WTC11 (cell line): ENCODE data around the gene ASB1.

Experiments
- ATF3 ChIP-seq: sonication (generic); formaldehyde crosslinking; conservative IDR thresholded peaks from 2 replicates; pipeline ENCODE4 v1.8.1; 2022; ENCODE audit warnings: mild to moderate bottlenecking, missing genetic modification reagents
- CTCF ChIP-seq: fragments of 200-600 bp; IDR thresholded peaks from 2 replicates; pipeline ENCODE4 v1.8.0; 2022; ENCODE audit warnings: antibody characterized with exemption
- ESRRA ChIP-seq: sonication (generic); formaldehyde crosslinking; IDR thresholded peaks from 2 replicates; pipeline ENCODE4 v1.8.1; 2022; ENCODE audit warnings: mild to moderate bottlenecking, missing genetic modification reagents, borderline replicate concordance
- NR1H2 ChIP-seq: sonication (generic); formaldehyde crosslinking; IDR thresholded peaks from 2 replicates; pipeline ENCODE4 v1.9.0; 2021; ENCODE audit warnings: mild to moderate bottlenecking, moderate library complexity, missing genetic modification reagents
- OVOL2 ChIP-seq: fragments of 250-450 bp; sonication (Bioruptor Pico); IDR thresholded peaks from 2 replicates; pipeline ENCODE4 v1.9.0; 2021; ENCODE audit warnings: mild to moderate bottlenecking, borderline replicate concordance
- PREB ChIP-seq: sonication (generic); formaldehyde crosslinking; IDR thresholded peaks from 2 replicates; pipeline ENCODE4 v1.8.1; 2022; ENCODE audit warnings: mild to moderate bottlenecking, missing genetic modification reagents, moderate library complexity, borderline replicate concordance
- ZNF138 ChIP-seq: sonication (generic); formaldehyde crosslinking; conservative IDR thresholded peaks from 2 replicates; pipeline ENCODE4 v1.8.1; 2022; ENCODE audit warnings: mild to moderate bottlenecking, moderate library complexity, missing genetic modification reagents
- TF ChIP-seq, protein P1 (sequence below): sonication (generic); formaldehyde crosslinking; IDR thresholded peaks from 2 replicates; pipeline ENCODE4 v1.8.0; 2022; ENCODE audit warnings: mild to moderate bottlenecking, missing genetic modification reagents
- TF ChIP-seq, protein P2 (sequence below): sonication (generic); formaldehyde crosslinking; IDR thresholded peaks from 2 replicates; pipeline ENCODE4 v1.8.0; 2022; ENCODE audit warnings: mild to moderate bottlenecking, missing genetic modification reagents

- TF ChIP-seq CTCF (no peak), ESRRA (CRISPR knock-in tag) (no peak), ZNF138 (CRISPR knock-in tag) (no peak), PREB (CRISPR knock-in tag) (no peak), ATF3 (no peak), NR1H2 (CRISPR knock-in tag) (no peak), OVOL2 (CRISPR knock-in tag) (no peak)
- TF ChIP-seq, protein P1, sequence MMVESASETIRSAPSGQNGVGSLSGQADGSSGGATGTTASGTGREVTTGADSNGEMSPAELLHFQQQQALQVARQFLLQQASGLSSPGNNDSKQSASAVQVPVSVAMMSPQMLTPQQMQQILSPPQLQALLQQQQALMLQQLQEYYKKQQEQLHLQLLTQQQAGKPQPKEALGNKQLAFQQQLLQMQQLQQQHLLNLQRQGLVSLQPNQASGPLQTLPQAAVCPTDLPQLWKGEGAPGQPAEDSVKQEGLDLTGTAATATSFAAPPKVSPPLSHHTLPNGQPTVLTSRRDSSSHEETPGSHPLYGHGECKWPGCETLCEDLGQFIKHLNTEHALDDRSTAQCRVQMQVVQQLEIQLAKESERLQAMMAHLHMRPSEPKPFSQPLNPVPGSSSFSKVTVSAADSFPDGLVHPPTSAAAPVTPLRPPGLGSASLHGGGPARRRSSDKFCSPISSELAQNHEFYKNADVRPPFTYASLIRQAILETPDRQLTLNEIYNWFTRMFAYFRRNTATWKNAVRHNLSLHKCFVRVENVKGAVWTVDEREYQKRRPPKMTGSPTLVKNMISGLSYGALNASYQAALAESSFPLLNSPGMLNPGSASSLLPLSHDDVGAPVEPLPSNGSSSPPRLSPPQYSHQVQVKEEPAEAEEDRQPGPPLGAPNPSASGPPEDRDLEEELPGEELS, result no peak
- TF ChIP-seq, protein P2, sequence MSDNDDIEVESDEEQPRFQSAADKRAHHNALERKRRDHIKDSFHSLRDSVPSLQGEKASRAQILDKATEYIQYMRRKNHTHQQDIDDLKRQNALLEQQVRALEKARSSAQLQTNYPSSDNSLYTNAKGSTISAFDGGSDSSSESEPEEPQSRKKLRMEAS (CRISPR knock-in tag), result no peak
Observed at GRCh38 chr2:238487134-238487533, 60.4 kb downstream of the ASB1 start.
